ENCODE data around the gene VEGFC. TPM values are rescaled to one million over a fixed set of nuclear protein-coding genes. Genes with fewer than 3 reads are reported as not detected.

Gene VEGFC
- total and polyA plus RNA-seq, 10 of the 15 experiments (the other 5 are each of a cell fraction or from before 2014, with no cell fraction given): 0.03 to 0.04 TPM; not detected in 8

DNA sequence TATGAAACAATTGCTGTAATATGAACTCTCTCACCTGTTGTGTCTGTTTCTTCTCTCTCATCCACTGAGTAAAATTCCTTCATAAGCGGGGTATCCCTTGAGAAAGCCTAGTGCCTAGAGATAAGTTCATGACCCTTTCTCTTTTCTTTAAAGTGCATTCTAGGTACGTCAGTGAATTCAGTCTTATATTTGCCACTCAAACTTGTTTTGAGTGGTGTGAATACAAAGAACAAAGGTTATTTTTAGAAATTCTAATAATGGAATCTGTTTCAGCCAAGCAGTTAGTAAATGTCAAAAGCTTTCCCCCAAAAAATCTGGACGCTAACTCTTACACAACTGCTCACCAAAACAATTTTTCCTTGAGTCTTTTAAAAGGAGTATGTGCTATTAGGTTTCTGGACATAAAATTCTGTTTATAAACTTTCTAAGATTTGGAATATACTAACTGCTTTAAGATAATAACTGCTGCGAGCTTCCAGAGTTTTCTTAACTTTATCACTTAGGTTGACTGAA lies 112.0 kb downstream of the VEGFC start (continued):
- no peak for TF ChIP-seq USF2 (IDR thresholded peaks at IDR 0.05; ENCODE audit: borderline replicate concordance, low read depth, low read length)

- no peaks in the 10 kb centered on the region for H3K9me3 ChIP-seq (replicated peaks; ENCODE audit: control insufficient read depth, insufficient read depth, low read length)
- H4K20me1 ChIP-seq (ENCODE audit: control insufficient read depth, insufficient read depth): no peaks in the 10 kb centered on the region
- H3K4me3 ChIP-seq: no peak overlapping the region
- H3K27ac ChIP-seq (ENCODE audit: control insufficient read depth, insufficient read depth): no peak overlapping the region
- CTCF ChIA-PET: interaction anchor here (2.0 kb wide), 1 partner anchor 299 kb away, joined by 5 read pairs; no protein-coding TSS in a partner anchor
- ATAC-seq (no peak), DNase-seq (ENCODE audit: low read depth, low spot score) (no peak), FAIRE-seq (no peak)
- POLR2A ChIA-PET: no interaction called here
- no peaks in the 10 kb centered on the region for H3K79me2 ChIP-seq (ENCODE audit: control insufficient read depth, insufficient read depth, low read length)
- no peak overlapping the region for H3K4me2 ChIP-seq (ENCODE audit: control insufficient read depth, insufficient read depth)
- no peak overlapping the region for H2AFZ ChIP-seq (ENCODE audit: control insufficient read depth, low read depth, low read length)
- no peaks in the 10 kb centered on the region for H3K27me3 ChIP-seq (replicated peaks in 1 of 2; ENCODE audit: control insufficient read depth in 2 of 2, insufficient read depth in 2 of 2, low read length in 1 of 2)
- no peak overlapping the region for H3K9ac ChIP-seq (ENCODE audit: control insufficient read depth, insufficient read depth, low read length)
- no peaks in the 10 kb centered on the region for H3K36me3 ChIP-seq (ENCODE audit: control insufficient read depth in 2 of 2, insufficient read depth in 2 of 2, low read length in 1 of 2)
- SMC1A ChIA-PET (ENCODE audit: uncharacterized antibody, unreplicated experiment): interaction anchor here (0.7 kb wide), 1 partner anchor 717 kb away, joined by 3 read pairs; no protein-coding TSS in a partner anchor
- RAD21 ChIA-PET (ENCODE audit: unreplicated experiment): no interaction called here
- TF ChIP-seq RCOR1 (conservative IDR thresholded peaks at IDR 0.05; ENCODE audit: low read depth, low read length): no peak
- 3% methylated on average over 4 of the region's 4 CpGs for WGBS (ENCODE audit: insufficient coverage, insufficient replicate concordance, low lambda C conversion rate, missing lambda C conversion rate)
- in situ Hi-C loops (cut with MboI): no loop called here
- no peaks in the 10 kb centered on the region for H3K4me1 ChIP-seq (ENCODE audit: control insufficient read depth, insufficient read depth, low read length)
- BruUV-seq (replicated peaks): no TSS peak
- intact Hi-C loops (cut with micrococcal nuclease; ENCODE audit: unreplicated experiment): no loop called here
Observed at GRCh38 chr4:176676901-176677300, 115.8 kb downstream of the VEGFC start.

DNA sequence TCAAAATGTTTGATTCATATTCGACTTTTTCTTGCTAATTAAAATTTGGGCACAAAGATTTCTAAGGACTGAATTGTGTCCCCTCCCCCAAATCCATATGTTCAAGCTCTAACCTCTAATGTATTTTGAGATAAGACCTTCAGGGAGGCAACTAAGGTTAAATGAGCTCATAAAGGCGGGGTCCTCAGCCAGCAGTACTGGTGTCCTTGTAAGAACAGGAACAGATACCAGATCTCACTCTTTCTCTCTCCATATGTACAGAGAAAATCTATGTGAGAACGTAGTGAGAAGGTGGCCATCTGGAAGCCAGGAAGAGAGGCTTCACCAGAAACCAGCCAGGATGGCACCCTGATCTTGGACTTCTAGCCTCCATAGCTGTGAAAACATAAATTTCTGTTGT lies 116.9 kb downstream of the VEGFC start:
- H3K4me1 ChIP-seq (ENCODE audit: control insufficient read depth, insufficient read depth, low read length): no peaks in the 10 kb centered on the region
- intact Hi-C loops (cut with micrococcal nuclease; ENCODE audit: unreplicated experiment): no loop called here
- H3K79me2 ChIP-seq (ENCODE audit: control insufficient read depth, insufficient read depth, low read length): no peaks in the 10 kb centered on the region
- no peaks in the 10 kb centered on the region for H3K27me3 ChIP-seq (replicated peaks in 1 of 2; ENCODE audit: control insufficient read depth in 2 of 2, insufficient read depth in 2 of 2, low read length in 1 of 2)
- in situ Hi-C loops (cut with MboI): no loop called here
- TF ChIP-seq, protein P1, sequence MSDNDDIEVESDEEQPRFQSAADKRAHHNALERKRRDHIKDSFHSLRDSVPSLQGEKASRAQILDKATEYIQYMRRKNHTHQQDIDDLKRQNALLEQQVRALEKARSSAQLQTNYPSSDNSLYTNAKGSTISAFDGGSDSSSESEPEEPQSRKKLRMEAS (IDR thresholded peaks at IDR 0.05; ENCODE audit: low read depth, low read length): no peak
- TF ChIP-seq RELA (IDR thresholded peaks at IDR 0.05; ENCODE audit: borderline replicate concordance, partially characterized antibody): no peak
- no peak for TF ChIP-seq IRF5 (IDR thresholded peaks at IDR 0.05; ENCODE audit: borderline replicate concordance)
- TF ChIP-seq SMAD5 (IDR thresholded peaks at IDR 0.05; ENCODE audit: low read depth): no peak
- TF ChIP-seq SREBF1 (IDR thresholded peaks at IDR 0.05; ENCODE audit: low read length): no peak
- no peak for TF ChIP-seq FOXK2 (IDR thresholded peaks at IDR 0.05)
- TF ChIP-seq WRNIP1 (IDR thresholded peaks at IDR 0.05; ENCODE audit: borderline replicate concordance, low read depth, low read length): no peak
- TF ChIP-seq GATAD2B (conservative IDR thresholded peaks at IDR 0.05; ENCODE audit: low read depth): no peak
- no peak for TF ChIP-seq EZH2 (IDR thresholded peaks at IDR 0.05; ENCODE audit: borderline replicate concordance, control insufficient read depth, low read depth, low read length)
- no peak overlapping the region for H2AFZ ChIP-seq (ENCODE audit: control insufficient read depth, low read depth, low read length)
- H3K4me3 ChIP-seq: no peak overlapping the region
- FAIRE-seq (no peak), DNase-seq (ENCODE audit: low read depth, low spot score) (no peak), ATAC-seq (no peak)
- H3K27ac ChIP-seq (ENCODE audit: control insufficient read depth, insufficient read depth): no peak overlapping the region
- H4K20me1 ChIP-seq (ENCODE audit: control insufficient read depth, insufficient read depth): no peaks in the 10 kb centered on the region
- ChIA-PET CTCF (interaction anchor here (2.0 kb wide), 1 partner anchor 298 kb away, joined by 5 read pairs; no protein-coding TSS in a partner anchor), RAD21 (ENCODE audit: unreplicated experiment) (no interaction called here), SMC1A (ENCODE audit: uncharacterized antibody, unreplicated experiment) (interaction anchor here (0.9 to 1.0 kb wide), 2 partner anchors 9 to 10 kb away, joined by 3 to 4 read pairs; no protein-coding TSS in a partner anchor), POLR2A (no interaction called here)
- H3K36me3 ChIP-seq (ENCODE audit: control insufficient read depth in 2 of 2, insufficient read depth in 2 of 2, low read length in 1 of 2): no peaks in the 10 kb centered on the region
- no peak overlapping the region for H3K9ac ChIP-seq (ENCODE audit: control insufficient read depth, insufficient read depth, low read length)
- no peak overlapping the region for H3K4me2 ChIP-seq (ENCODE audit: control insufficient read depth, insufficient read depth)
- H3K9me3 ChIP-seq (replicated peaks; ENCODE audit: control insufficient read depth, insufficient read depth, low read length): no peaks in the 10 kb centered on the region
- WGBS (ENCODE audit: insufficient coverage, insufficient replicate concordance, low lambda C conversion rate, missing lambda C conversion rate): 0% methylated on average over 3 of the region's 3 CpGs
- no TSS peak for BruUV-seq (replicated peaks)
